Measurements from ENCODE around the gene SYNE3.

Gene SYNE3

GRCh38 chr14:95537298-95538089, 21.0 kb upstream of the SYNE3 start:
- H3K9me3 ChIP-seq (ENCODE audit: insufficient read depth, low read depth, low read length) = no peaks in the 10 kb centered on the region
- H3K27me3 ChIP-seq (ENCODE audit: insufficient read depth, low read length) = no peaks in the 10 kb centered on the region
- no peak overlapping the region for H3K27ac ChIP-seq (ENCODE audit: low read length)
- H3K4me1 ChIP-seq (ENCODE audit: insufficient read depth, low read length) = peaks cover 13% of the 10 kb centered on the region
- peak overlapping the region; percentile 93; the same call in 1 of the 2 replicates for H3K4me3 ChIP-seq (ENCODE audit: low read length)
- peaks cover 4% of the 10 kb centered on the region; the same call in 1 of the 2 replicates for H3K36me3 ChIP-seq (ENCODE audit: insufficient read depth, low read depth, low read length)
- no peak overlapping the region for H3K9ac ChIP-seq (ENCODE audit: low read depth, low read length)

- no peak overlapping the region for H3K27ac ChIP-seq (ENCODE audit: low read length)
- H3K9me3 ChIP-seq (ENCODE audit: insufficient read depth, low read depth, low read length) = no peaks in the 10 kb centered on the region
- peaks cover 13% of the 10 kb centered on the region for H3K4me1 ChIP-seq (ENCODE audit: insufficient read depth, low read length)
- peak overlapping the region; percentile 93; the same call in 1 of the 2 replicates for H3K4me3 ChIP-seq (ENCODE audit: low read length)
- H3K36me3 ChIP-seq (ENCODE audit: insufficient read depth, low read depth, low read length) = peaks cover 9% of the 10 kb centered on the region; the same call in 1 of the 2 replicates
- no peaks in the 10 kb centered on the region for H3K27me3 ChIP-seq (ENCODE audit: insufficient read depth, low read length)
- peak overlapping the region; percentile 90; the same call in 1 of the 2 replicates for H3K9ac ChIP-seq (ENCODE audit: low read depth, low read length)
These were observed 20.2 kb upstream of the SYNE3 start for GRCh38 chr14:95536671-95537070.

- Histone ChIP-seq H3K36me3 (ENCODE audit: insufficient read depth, low read depth, low read length) (peaks cover 13% of the 10 kb centered on the region; the same call in 1 of the 2 replicates), H3K9ac (ENCODE audit: low read depth, low read length) (peak overlapping the region; percentile 90), H3K4me3 (ENCODE audit: low read length) (peak overlapping the region; percentile 93), H3K4me1 (ENCODE audit: insufficient read depth, low read length) (peaks cover 13% of the 10 kb centered on the region), H3K27ac (ENCODE audit: low read length) (no peak overlapping the region), H3K27me3 (ENCODE audit: insufficient read depth, low read length) (no peaks in the 10 kb centered on the region), H3K9me3 (ENCODE audit: insufficient read depth, low read depth, low read length) (no peaks in the 10 kb centered on the region)
These were observed 19.7 kb upstream of the SYNE3 start for GRCh38 chr14:95536036-95536593.

GRCh38 chr14:95535226-95536021, 19.0 kb upstream of the SYNE3 start:
- Histone ChIP-seq H3K4me3 (ENCODE audit: low read length) (peak overlapping the region; percentile 93), H3K9ac (ENCODE audit: low read depth, low read length) (peak overlapping the region; percentile 90), H3K27me3 (ENCODE audit: insufficient read depth, low read length) (no peaks in the 10 kb centered on the region), H3K9me3 (ENCODE audit: insufficient read depth, low read depth, low read length) (no peaks in the 10 kb centered on the region), H3K4me1 (ENCODE audit: insufficient read depth, low read length) (peaks cover 13% of the 10 kb centered on the region), H3K36me3 (ENCODE audit: insufficient read depth, low read depth, low read length) (peaks cover 20% of the 10 kb centered on the region; the same call in 1 of the 2 replicates), H3K27ac (ENCODE audit: low read length) (no peak overlapping the region)

GRCh38 chr14:95534299-95535225, 18.1 kb upstream of the SYNE3 start, which contains the start of gene GLRX5:
TSS of gene GLRX5 (plus strand) at chr14:95535050. CDS start at chr14:95535090, 40 bp downstream.
- Histone ChIP-seq H3K27me3 (ENCODE audit: insufficient read depth, low read length) (no peaks in the 10 kb centered on the region), H3K9ac (ENCODE audit: low read depth, low read length) (peak within 1 kb of the TSS; percentile 93), H3K4me1 (ENCODE audit: insufficient read depth, low read length) (peaks cover 13% of the 10 kb centered on the region), H3K27ac (ENCODE audit: low read length) (peak within 1 kb of the TSS; percentile 29), H3K9me3 (ENCODE audit: insufficient read depth, low read depth, low read length) (no peaks in the 10 kb centered on the region), H3K36me3 (ENCODE audit: insufficient read depth, low read depth, low read length) (peaks cover 27% of the 10 kb centered on the region; the same call in 1 of the 2 replicates), H3K4me3 (ENCODE audit: low read length) (peak within 1 kb of the TSS; percentile 93)

- H3K4me3 ChIP-seq (ENCODE audit: low read length) = peak overlapping the region; percentile 93
- no peak overlapping the region for H3K27ac ChIP-seq (ENCODE audit: low read length)
- H3K4me1 ChIP-seq (ENCODE audit: insufficient read depth, low read length) = peaks cover 13% of the 10 kb centered on the region
- H3K9ac ChIP-seq (ENCODE audit: low read depth, low read length) = peak overlapping the region; percentile 93; the same call in 1 of the 2 replicates
- H3K9me3 ChIP-seq (ENCODE audit: insufficient read depth, low read depth, low read length) = no peaks in the 10 kb centered on the region
- peaks cover 27% of the 10 kb centered on the region; the same call in 1 of the 2 replicates for H3K36me3 ChIP-seq (ENCODE audit: insufficient read depth, low read depth, low read length)
- H3K27me3 ChIP-seq (ENCODE audit: insufficient read depth, low read length) = no peaks in the 10 kb centered on the region
These were observed 17.4 kb upstream of the SYNE3 start for GRCh38 chr14:95533822-95534221.

- Histone ChIP-seq H3K36me3 (ENCODE audit: insufficient read depth, low read depth, low read length) (peaks cover 27% of the 10 kb centered on the region; the same call in 1 of the 2 replicates), H3K27ac (ENCODE audit: low read length) (no peak overlapping the region), H3K9ac (ENCODE audit: low read depth, low read length) (peak overlapping the region; percentile 93; the same call in 1 of the 2 replicates), H3K27me3 (ENCODE audit: insufficient read depth, low read length) (no peaks in the 10 kb centered on the region), H3K4me3 (ENCODE audit: low read length) (peak overlapping the region; percentile 93), H3K9me3 (ENCODE audit: insufficient read depth, low read depth, low read length) (no peaks in the 10 kb centered on the region), H3K4me1 (ENCODE audit: insufficient read depth, low read length) (peaks cover 13% of the 10 kb centered on the region)
These were observed 17.0 kb upstream of the SYNE3 start for GRCh38 chr14:95533391-95533821.

- Histone ChIP-seq H3K4me3 (ENCODE audit: low read length) (peak overlapping the region; percentile 93; the same call in 1 of the 2 replicates), H3K9ac (ENCODE audit: low read depth, low read length) (no peak overlapping the region), H3K36me3 (ENCODE audit: insufficient read depth, low read depth, low read length) (peaks cover 27% of the 10 kb centered on the region; the same call in 1 of the 2 replicates), H3K27me3 (ENCODE audit: insufficient read depth, low read length) (no peaks in the 10 kb centered on the region), H3K4me1 (ENCODE audit: insufficient read depth, low read length) (peaks cover 13% of the 10 kb centered on the region), H3K9me3 (ENCODE audit: insufficient read depth, low read depth, low read length) (no peaks in the 10 kb centered on the region), H3K27ac (ENCODE audit: low read length) (no peak overlapping the region)
These were observed 15.5 kb upstream of the SYNE3 start for GRCh38 chr14:95531969-95532368.

GRCh38 chr14:95531473-95531872, 15.0 kb upstream of the SYNE3 start:
- H3K9me3 ChIP-seq (ENCODE audit: insufficient read depth, low read depth, low read length) = no peaks in the 10 kb centered on the region
- H3K27ac ChIP-seq (ENCODE audit: low read length) = no peak overlapping the region
- no peak overlapping the region for H3K9ac ChIP-seq (ENCODE audit: low read depth, low read length)
- H3K27me3 ChIP-seq (ENCODE audit: insufficient read depth, low read length) = no peaks in the 10 kb centered on the region
- H3K36me3 ChIP-seq (ENCODE audit: insufficient read depth, low read depth, low read length) = peaks cover 27% of the 10 kb centered on the region; the same call in 1 of the 2 replicates
- no peak overlapping the region for H3K4me3 ChIP-seq (ENCODE audit: low read length)
- H3K4me1 ChIP-seq (ENCODE audit: insufficient read depth, low read length) = peaks cover 9% of the 10 kb centered on the region

- no peak overlapping the region for H3K9ac ChIP-seq (ENCODE audit: low read depth, low read length)
These were observed 14.2 kb upstream of the SYNE3 start for GRCh38 chr14:95530473-95531276.

More at GRCh38 chr14:95530473-95531276, 14.2 kb upstream of the SYNE3 start:
- Histone ChIP-seq H3K9me3 (ENCODE audit: insufficient read depth, low read depth, low read length) (no peaks in the 10 kb centered on the region), H3K36me3 (ENCODE audit: insufficient read depth, low read depth, low read length) (peaks cover 27% of the 10 kb centered on the region; the same call in 1 of the 2 replicates), H3K4me1 (ENCODE audit: insufficient read depth, low read length) (peaks cover 8% of the 10 kb centered on the region; the same call in 1 of the 2 replicates), H3K27ac (ENCODE audit: low read length) (no peak overlapping the region), H3K27me3 (ENCODE audit: insufficient read depth, low read length) (no peaks in the 10 kb centered on the region), H3K4me3 (ENCODE audit: low read length) (no peak overlapping the region)
